ENCODE data around the gene C1orf21. TPM values are rescaled to one million over a fixed set of nuclear protein-coding genes. Genes with fewer than 3 reads are reported as not detected.

C1orf21 gene
- total and polyA plus RNA-seq, 10 donors: 9.7 to 60.4 (median 26.7) TPM

DNA sequence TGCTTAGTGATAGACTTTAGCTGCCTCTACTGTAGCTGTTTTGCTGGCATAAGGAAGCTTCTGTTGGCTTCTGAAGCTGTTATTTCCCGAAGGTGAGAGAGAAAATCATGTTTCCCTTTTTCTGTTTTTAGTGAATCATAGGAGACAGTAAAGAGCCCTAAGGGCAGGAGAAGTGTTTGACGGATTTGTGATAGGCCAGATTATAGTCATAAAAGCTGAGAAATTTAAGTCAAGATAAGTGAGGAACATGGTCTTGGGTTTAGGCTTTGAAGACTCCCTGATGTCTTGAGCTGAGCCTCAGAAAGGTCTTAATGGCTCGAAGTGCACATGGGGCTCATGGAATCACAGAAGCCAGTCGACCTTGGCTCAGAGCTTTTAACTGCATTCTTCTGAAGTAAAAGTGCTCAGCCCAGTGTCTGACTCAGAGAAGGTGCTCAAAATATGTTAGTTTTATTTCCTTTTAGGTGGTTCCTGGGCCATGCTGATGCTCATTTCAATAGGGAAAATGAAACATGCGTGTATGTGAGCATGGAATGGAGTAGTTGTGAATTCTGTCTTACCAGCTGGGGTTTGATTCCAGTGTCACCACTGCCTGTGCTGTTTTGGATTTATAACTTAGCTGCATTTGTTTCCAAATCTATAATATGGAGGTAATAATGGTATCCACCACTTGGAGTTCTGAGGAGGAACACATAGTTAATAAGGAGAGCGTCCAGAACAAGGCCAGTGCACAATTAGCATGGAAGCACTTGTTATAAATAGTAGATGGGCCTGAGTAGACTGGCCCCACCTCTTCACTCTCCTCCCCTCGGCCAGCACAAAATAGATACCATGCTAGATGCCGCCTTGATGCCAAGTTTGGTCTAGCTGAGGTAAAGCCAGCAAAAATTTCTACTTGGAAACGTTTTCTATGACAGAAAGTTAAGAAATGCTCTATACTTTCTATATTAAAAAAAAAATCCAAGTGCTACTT lies 99.2 kb downstream of the C1orf21 start:
- TF ChIP-seq, protein P1, sequence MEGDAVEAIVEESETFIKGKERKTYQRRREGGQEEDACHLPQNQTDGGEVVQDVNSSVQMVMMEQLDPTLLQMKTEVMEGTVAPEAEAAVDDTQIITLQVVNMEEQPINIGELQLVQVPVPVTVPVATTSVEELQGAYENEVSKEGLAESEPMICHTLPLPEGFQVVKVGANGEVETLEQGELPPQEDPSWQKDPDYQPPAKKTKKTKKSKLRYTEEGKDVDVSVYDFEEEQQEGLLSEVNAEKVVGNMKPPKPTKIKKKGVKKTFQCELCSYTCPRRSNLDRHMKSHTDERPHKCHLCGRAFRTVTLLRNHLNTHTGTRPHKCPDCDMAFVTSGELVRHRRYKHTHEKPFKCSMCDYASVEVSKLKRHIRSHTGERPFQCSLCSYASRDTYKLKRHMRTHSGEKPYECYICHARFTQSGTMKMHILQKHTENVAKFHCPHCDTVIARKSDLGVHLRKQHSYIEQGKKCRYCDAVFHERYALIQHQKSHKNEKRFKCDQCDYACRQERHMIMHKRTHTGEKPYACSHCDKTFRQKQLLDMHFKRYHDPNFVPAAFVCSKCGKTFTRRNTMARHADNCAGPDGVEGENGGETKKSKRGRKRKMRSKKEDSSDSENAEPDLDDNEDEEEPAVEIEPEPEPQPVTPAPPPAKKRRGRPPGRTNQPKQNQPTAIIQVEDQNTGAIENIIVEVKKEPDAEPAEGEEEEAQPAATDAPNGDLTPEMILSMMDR (IDR thresholded peaks at IDR 0.05 in 8 of 11, conservative IDR thresholded peaks at IDR 0.05 in 3 of 11): no peak
- TF ChIP-seq POLR2AphosphoS5 (IDR thresholded peaks at IDR 0.05) (no peak), POLR2A (IDR thresholded peaks at IDR 0.05) (no peak)
- H3K4me3 ChIP-seq: no peak overlapping the region
- no peak for DNase-seq
- peak overlapping the region in 5 of 8 donors; percentile 0 to 54 (median 30) for H3K27ac ChIP-seq
- intact Hi-C loops (cut with DNase I; ENCODE audit: low total_unique reads): no loop called here
- H3K9me3 ChIP-seq: no peaks in the 10 kb centered on the region
- no peaks in the 10 kb centered on the region for H3K27me3 ChIP-seq (replicated peaks in 1 of 7)
- H3K36me3 ChIP-seq: no peaks in the 10 kb centered on the region
- H3K4me1 ChIP-seq: peaks cover 2 to 32% (median 9%) of the 10 kb centered on the region in 6 donors
- WGBS, 5 donors: 65 to 79% (median 73%) methylated on average over 9 of the region's 9 CpGs

DNA sequence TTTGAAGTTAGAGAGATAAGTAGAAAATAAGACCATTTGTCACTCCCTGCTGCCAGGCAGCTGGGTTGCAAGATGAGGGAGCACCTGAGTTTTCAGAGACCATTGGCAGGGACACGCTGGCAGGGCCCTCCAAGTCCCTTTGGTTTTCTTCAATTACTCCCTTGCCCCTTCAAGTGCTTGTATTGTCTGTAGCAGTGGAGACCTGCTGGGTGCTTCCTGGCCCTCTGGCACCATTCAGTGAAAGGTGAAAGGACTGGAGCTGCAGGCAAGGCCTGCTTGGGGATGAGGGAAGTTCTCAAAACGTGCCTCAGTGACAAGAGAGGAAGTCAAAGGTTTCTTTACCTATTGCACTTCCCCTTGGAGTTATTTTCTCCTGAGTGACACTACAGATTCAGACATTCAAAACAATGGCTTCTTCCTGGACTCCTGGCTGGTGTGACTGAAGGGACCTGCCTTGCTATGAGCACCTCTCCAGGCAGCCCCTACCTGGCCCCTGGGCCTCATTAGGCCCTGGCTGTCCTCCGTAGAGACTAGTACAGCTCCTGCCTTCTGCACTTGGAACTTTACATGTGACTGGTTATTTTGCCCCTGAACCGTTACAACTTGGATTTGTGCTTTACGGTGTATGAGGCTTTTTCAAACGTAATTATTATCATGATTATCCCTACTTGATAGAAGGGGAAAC lies 100.1 kb downstream of the C1orf21 start:
- Histone ChIP-seq H3K4me3 (no peak overlapping the region), H3K9me3 (no peaks in the 10 kb centered on the region), H3K4me1 (peaks cover 8 to 40% (median 17%) of the 10 kb centered on the region in 6 donors), H3K27me3 (replicated peaks in 1 of 7) (no peaks in the 10 kb centered on the region), H3K27ac (peak overlapping the region in 2 of 8 donors; percentile 2 to 12), H3K36me3 (no peaks in the 10 kb centered on the region)
- 73 to 78% (median 76%) methylated on average over 6 of the region's 6 CpGs for WGBS, 5 donors
- TF ChIP-seq POLR2AphosphoS5 (IDR thresholded peaks at IDR 0.05) (no peak), POLR2A (IDR thresholded peaks at IDR 0.05) (no peak)
- TF ChIP-seq, protein P1 (IDR thresholded peaks at IDR 0.05 in 8 of 11, conservative IDR thresholded peaks at IDR 0.05 in 3 of 11): no peak
- intact Hi-C loops (cut with DNase I; ENCODE audit: low total_unique reads): no loop called here
- DNase-seq: no peak

- Histone ChIP-seq H3K27me3 (replicated peaks in 1 of 7) (no peaks in the 10 kb centered on the region), H3K4me1 (peaks cover 8 to 47% (median 22%) of the 10 kb centered on the region in 6 donors), H3K36me3 (no peaks in the 10 kb centered on the region), H3K27ac (peak overlapping the region in 1 of 8 donors; percentile 12), H3K4me3 (no peak overlapping the region), H3K9me3 (no peaks in the 10 kb centered on the region)
- TF ChIP-seq POLR2A (IDR thresholded peaks at IDR 0.05) (no peak), POLR2AphosphoS5 (IDR thresholded peaks at IDR 0.05) (no peak)
- TF ChIP-seq, protein P1 (IDR thresholded peaks at IDR 0.05 in 8 of 11, conservative IDR thresholded peaks at IDR 0.05 in 3 of 11): no peak
- DNase-seq: no peak
- intact Hi-C loops (cut with DNase I; ENCODE audit: low total_unique reads): no loop called here
- 91 to 97% (median 96%) methylated on average over 5 of the region's 5 CpGs for WGBS, 5 donors
These were observed 100.8 kb downstream of the C1orf21 start for GRCh38 chr1:184487531-184488193.
